GM06990 (cell line): ENCODE measurements around the gene LOC128125822.

Experiments
- DNase-seq: peaks from one replicate; pipeline ENCODE4 v3.0.0-alpha.2; 2011; ENCODE audit not compliant: insufficient read length; ENCODE audit errors: extremely low read depth
- H3K27me3 ChIP-seq: replicated peaks from 2 replicates; pipeline ENCODE4 v1.6.0; 2011; ENCODE audit warnings: low read length; ENCODE audit not compliant: control insufficient read depth, insufficient read depth
- H3K36me3 ChIP-seq: 2 replicates; pipeline ENCODE4 v1.5.1; 2011; ENCODE audit warnings: low read length; ENCODE audit not compliant: control insufficient read depth, insufficient read depth
- H3K4me3 ChIP-seq: replicated peaks from 2 replicates; pipeline ENCODE4 v1.5.1; 2011; ENCODE audit warnings: low read depth, mild to moderate bottlenecking, control low read depth, low read length
- TF ChIP-seq, protein P1 (sequence below): IDR thresholded peaks from 2 replicates; pipeline ENCODE4 v1.5.1; 2011; ENCODE audit warnings: low read length, control low read depth, mild to moderate bottlenecking, inconsistent platforms; ENCODE audit not compliant: insufficient read depth, poor library complexity, severe bottlenecking

The LOC128125822 gene

GRCh38 chr6:63527658-63528514, 44.4 kb upstream of the LOC128125822 start:
- H3K4me3 ChIP-seq, result no peak overlapping the region

GRCh38 chr6:63529498-63529897, 42.8 kb upstream of the LOC128125822 start:
- TF ChIP-seq, protein P1, sequence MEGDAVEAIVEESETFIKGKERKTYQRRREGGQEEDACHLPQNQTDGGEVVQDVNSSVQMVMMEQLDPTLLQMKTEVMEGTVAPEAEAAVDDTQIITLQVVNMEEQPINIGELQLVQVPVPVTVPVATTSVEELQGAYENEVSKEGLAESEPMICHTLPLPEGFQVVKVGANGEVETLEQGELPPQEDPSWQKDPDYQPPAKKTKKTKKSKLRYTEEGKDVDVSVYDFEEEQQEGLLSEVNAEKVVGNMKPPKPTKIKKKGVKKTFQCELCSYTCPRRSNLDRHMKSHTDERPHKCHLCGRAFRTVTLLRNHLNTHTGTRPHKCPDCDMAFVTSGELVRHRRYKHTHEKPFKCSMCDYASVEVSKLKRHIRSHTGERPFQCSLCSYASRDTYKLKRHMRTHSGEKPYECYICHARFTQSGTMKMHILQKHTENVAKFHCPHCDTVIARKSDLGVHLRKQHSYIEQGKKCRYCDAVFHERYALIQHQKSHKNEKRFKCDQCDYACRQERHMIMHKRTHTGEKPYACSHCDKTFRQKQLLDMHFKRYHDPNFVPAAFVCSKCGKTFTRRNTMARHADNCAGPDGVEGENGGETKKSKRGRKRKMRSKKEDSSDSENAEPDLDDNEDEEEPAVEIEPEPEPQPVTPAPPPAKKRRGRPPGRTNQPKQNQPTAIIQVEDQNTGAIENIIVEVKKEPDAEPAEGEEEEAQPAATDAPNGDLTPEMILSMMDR, result no peak
- Histone ChIP-seq H3K4me3 (no peak overlapping the region), H3K27me3 (no peaks in the 10 kb centered on the region), H3K36me3 (no peaks in the 10 kb centered on the region)
- DNase-seq, result peak; percentile 23

More at GRCh38 chr6:63527658-63528514, 44.4 kb upstream of the LOC128125822 start:
- DNase-seq, result no peak
- no peaks in the 10 kb centered on the region for H3K36me3 ChIP-seq
- TF ChIP-seq, protein P1, result no peak
- H3K27me3 ChIP-seq, result no peaks in the 10 kb centered on the region

DNA sequence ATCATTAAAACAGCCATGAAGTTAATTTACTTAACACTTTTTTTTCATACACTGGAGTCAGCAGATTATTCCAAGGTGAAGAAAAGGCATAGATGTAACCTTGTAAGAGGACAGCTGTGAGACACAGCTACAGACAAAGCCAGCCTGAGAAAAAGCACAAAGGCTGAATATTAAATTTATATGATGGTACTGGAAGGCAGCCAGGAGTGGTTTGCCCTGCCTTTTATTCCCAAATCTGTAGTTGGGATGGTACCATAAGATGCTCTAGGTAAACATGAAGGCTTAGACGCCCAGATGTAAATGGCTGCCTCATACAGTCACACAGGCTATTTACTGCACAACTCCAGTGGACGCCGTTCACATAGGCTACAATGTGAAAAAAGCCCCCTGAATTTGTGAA, 42.1 kb upstream of the LOC128125822 start:
- no peaks in the 10 kb centered on the region for H3K36me3 ChIP-seq
- no peak for DNase-seq
- TF ChIP-seq, protein P1, result no peak
- no peak overlapping the region for H3K4me3 ChIP-seq
- H3K27me3 ChIP-seq, result no peaks in the 10 kb centered on the region

- no peak for DNase-seq
- H3K27me3 ChIP-seq, result no peaks in the 10 kb centered on the region
- no peak overlapping the region for H3K4me3 ChIP-seq
- TF ChIP-seq, protein P1, result no peak
- no peaks in the 10 kb centered on the region for H3K36me3 ChIP-seq
Observed at GRCh38 chr6:63530991-63531390, 41.3 kb upstream of the LOC128125822 start.

DNA sequence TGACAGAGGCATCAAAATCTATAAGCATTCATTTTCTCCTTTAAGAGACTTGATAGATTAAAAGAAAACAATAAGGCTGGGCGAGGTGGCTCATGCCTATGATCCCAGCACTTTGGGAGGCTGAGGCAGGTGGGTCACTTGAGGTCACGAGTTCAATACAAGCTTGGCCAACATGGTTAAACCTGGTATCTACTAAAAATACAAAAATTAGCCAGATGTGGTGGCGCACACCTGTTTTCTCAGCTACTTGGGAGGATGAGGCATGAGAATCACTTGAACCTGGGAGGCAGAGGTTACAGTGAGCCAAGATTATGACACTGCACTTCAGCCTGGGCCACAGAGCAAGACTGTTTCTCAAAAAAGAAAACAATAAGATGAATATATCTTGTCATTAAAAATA, 39.3 kb upstream of the LOC128125822 start:
- H3K4me3 ChIP-seq, result no peak overlapping the region
- no peaks in the 10 kb centered on the region for H3K27me3 ChIP-seq
- TF ChIP-seq, protein P1, result no peak
- H3K36me3 ChIP-seq, result no peaks in the 10 kb centered on the region
- no peak for DNase-seq
